GM21367 (cell line): Measurements from ENCODE around the gene ZNF511.

Experiments used
- ATAC-seq: cut with Tn5 transposase; IDR thresholded peaks from one replicate; pipeline ENCODE4 v1.9.1; 2021; ENCODE audit not compliant: unreplicated experiment

The ZNF511 gene

GRCh38 chr10:133351408-133352318, 42.9 kb downstream of the ZNF511 start:
- no peak for ATAC-seq

GRCh38 chr10:133353202-133353959, 44.7 kb downstream of the ZNF511 start:
- no peak for ATAC-seq

- no peak for ATAC-seq
These were observed 45.4 kb downstream of the ZNF511 start for GRCh38 chr10:133353988-133354605.

- no peak for ATAC-seq
These were observed 46.0 kb downstream of the ZNF511 start for GRCh38 chr10:133354672-133355240.

GRCh38 chr10:133355266-133355665, 46.6 kb downstream of the ZNF511 start:
- ATAC-seq = no peak

GRCh38 chr10:133355991-133356390, 47.3 kb downstream of the ZNF511 start:
- ATAC-seq = no peak

- ATAC-seq = no peak
These were observed 48.0 kb downstream of the ZNF511 start for GRCh38 chr10:133356549-133357284.

GRCh38 chr10:133357285-133358161, 48.8 kb downstream of the ZNF511 start, which contains the start of gene FUOM:
FUOM (minus strand) TSS chr10:133358019; CDS start chr10:133358007, 12 bp downstream.
- peak; percentile 57 for ATAC-seq

- no peak for ATAC-seq
These were observed 49.6 kb downstream of the ZNF511 start for GRCh38 chr10:133358162-133358924.

GRCh38 chr10:133358925-133359310, 50.2 kb downstream of the ZNF511 start:
- no peak for ATAC-seq

- no peak for ATAC-seq
These were observed 50.8 kb downstream of the ZNF511 start for GRCh38 chr10:133359554-133359971.

GRCh38 chr10:133359972-133360610, 51.4 kb downstream of the ZNF511 start:
- no peak for ATAC-seq

GRCh38 chr10:133361227-133361626, 52.5 kb downstream of the ZNF511 start:
- ATAC-seq = no peak

GRCh38 chr10:133361773-133362441, 53.2 kb downstream of the ZNF511 start:
- no peak for ATAC-seq
